ENCODE results near the gene PALM. TPM values are rescaled to one million over a fixed set of nuclear protein-coding genes. Genes with fewer than 3 reads are reported as not detected.

PALM gene
- total and polyA plus RNA-seq, 9 of the 15 experiments (the other 6 are each of a cell fraction or from before 2014, with no cell fraction given), result 0.04 to 6.6 (median 1.7) TPM

DNA sequence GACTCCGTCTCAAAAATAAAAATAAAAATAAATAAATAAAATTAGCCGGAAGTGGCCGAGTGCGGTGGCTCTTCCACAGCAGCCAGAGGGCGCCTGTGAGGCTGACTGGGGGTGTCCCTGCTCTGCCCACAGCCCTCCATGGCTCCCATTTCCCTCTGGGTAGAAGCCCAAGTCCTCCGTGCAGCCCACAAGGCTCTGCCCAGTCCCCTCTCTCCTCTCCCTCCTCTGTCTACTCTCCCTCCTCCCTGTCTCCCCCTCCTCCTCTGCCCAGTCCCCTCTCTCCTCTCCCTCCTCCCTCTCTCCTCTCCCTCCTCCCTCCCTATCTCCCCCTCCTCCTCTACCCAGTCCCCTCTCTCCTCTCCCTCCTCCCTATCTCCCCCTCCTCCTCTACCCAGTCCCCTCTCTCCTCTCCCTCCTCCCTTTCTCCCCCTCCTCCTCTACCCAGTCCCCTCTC is 62.6 kb downstream of the PALM start (continued):
- TF ChIP-seq, protein P1, sequence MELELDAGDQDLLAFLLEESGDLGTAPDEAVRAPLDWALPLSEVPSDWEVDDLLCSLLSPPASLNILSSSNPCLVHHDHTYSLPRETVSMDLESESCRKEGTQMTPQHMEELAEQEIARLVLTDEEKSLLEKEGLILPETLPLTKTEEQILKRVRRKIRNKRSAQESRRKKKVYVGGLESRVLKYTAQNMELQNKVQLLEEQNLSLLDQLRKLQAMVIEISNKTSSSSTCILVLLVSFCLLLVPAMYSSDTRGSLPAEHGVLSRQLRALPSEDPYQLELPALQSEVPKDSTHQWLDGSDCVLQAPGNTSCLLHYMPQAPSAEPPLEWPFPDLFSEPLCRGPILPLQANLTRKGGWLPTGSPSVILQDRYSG (tag; conservative IDR thresholded peaks at IDR 0.05; ENCODE audit: low read depth), result no peak
- TF ChIP-seq ZNF217 (CRISPR knock-in tag; IDR thresholded peaks at IDR 0.05) (no peak), ELF1 (tag; IDR thresholded peaks at IDR 0.05) (peak; percentile 83), PRPF4 (IDR thresholded peaks at IDR 0.05; ENCODE audit: insufficient read depth, low read depth, low read length, poor library complexity, severe bottlenecking) (no peak), TCF3 (CRISPR knock-in tag; IDR thresholded peaks at IDR 0.05) (no peak), ARID1B (IDR thresholded peaks at IDR 0.05) (peak; percentile 41; the same call in 1 of the 2 replicates), VEZF1 (CRISPR knock-in tag; IDR thresholded peaks at IDR 0.05) (peak; percentile 70), CHCHD3 (CRISPR knock-in tag; IDR thresholded peaks at IDR 0.05) (no peak), RB1 (IDR thresholded peaks at IDR 0.05; ENCODE audit: low read depth) (0 out of 2 replicates have a peak, but pooled peaks have one; percentile 38), XRCC3 (IDR thresholded peaks at IDR 0.05) (no peak), NCOR1 (IDR thresholded peaks at IDR 0.05) (no peak), ZFP36 (IDR thresholded peaks at IDR 0.05; ENCODE audit: low read depth, low read length, partially characterized antibody) (peak; percentile 96), KLF6 (CRISPR knock-in tag; IDR thresholded peaks at IDR 0.05; ENCODE audit: borderline replicate concordance) (no peak), ZNF830 (CRISPR knock-in tag; IDR thresholded peaks at IDR 0.05) (no peak)
- TF ChIP-seq, protein P2, sequence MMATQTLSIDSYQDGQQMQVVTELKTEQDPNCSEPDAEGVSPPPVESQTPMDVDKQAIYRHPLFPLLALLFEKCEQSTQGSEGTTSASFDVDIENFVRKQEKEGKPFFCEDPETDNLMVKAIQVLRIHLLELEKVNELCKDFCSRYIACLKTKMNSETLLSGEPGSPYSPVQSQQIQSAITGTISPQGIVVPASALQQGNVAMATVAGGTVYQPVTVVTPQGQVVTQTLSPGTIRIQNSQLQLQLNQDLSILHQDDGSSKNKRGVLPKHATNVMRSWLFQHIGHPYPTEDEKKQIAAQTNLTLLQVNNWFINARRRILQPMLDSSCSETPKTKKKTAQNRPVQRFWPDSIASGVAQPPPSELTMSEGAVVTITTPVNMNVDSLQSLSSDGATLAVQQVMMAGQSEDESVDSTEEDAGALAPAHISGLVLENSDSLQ (IDR thresholded peaks at IDR 0.05), result no peak
- TF ChIP-seq, protein P3, sequence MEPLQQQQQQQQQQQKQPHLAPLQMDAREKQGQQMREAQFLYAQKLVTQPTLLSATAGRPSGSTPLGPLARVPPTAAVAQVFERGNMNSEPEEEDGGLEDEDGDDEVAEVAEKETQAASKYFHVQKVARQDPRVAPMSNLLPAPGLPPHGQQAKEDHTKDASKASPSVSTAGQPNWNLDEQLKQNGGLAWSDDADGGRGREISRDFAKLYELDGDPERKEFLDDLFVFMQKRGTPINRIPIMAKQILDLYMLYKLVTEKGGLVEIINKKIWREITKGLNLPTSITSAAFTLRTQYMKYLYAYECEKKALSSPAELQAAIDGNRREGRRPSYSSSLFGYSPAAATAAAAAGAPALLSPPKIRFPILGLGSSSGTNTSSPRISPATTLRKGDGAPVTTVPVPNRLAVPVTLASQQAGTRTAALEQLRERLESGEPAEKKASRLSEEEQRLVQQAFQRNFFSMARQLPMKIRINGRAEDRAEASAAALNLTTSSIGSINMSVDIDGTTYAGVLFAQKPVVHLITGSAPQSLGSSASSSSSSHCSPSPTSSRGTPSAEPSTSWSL (CRISPR knock-in tag; IDR thresholded peaks at IDR 0.05; ENCODE audit: borderline replicate concordance), result no peak
- TF ChIP-seq, protein P4, sequence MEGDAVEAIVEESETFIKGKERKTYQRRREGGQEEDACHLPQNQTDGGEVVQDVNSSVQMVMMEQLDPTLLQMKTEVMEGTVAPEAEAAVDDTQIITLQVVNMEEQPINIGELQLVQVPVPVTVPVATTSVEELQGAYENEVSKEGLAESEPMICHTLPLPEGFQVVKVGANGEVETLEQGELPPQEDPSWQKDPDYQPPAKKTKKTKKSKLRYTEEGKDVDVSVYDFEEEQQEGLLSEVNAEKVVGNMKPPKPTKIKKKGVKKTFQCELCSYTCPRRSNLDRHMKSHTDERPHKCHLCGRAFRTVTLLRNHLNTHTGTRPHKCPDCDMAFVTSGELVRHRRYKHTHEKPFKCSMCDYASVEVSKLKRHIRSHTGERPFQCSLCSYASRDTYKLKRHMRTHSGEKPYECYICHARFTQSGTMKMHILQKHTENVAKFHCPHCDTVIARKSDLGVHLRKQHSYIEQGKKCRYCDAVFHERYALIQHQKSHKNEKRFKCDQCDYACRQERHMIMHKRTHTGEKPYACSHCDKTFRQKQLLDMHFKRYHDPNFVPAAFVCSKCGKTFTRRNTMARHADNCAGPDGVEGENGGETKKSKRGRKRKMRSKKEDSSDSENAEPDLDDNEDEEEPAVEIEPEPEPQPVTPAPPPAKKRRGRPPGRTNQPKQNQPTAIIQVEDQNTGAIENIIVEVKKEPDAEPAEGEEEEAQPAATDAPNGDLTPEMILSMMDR (IDR thresholded peaks at IDR 0.05 in 2 of 3, conservative IDR thresholded peaks at IDR 0.05 in 1 of 3; ENCODE audit: insufficient read depth in 2 of 3, low read depth in 1 of 3, low read length in 3 of 3), result peak; percentile 77 to 84 (median 83)
- TF ChIP-seq, protein P5, sequence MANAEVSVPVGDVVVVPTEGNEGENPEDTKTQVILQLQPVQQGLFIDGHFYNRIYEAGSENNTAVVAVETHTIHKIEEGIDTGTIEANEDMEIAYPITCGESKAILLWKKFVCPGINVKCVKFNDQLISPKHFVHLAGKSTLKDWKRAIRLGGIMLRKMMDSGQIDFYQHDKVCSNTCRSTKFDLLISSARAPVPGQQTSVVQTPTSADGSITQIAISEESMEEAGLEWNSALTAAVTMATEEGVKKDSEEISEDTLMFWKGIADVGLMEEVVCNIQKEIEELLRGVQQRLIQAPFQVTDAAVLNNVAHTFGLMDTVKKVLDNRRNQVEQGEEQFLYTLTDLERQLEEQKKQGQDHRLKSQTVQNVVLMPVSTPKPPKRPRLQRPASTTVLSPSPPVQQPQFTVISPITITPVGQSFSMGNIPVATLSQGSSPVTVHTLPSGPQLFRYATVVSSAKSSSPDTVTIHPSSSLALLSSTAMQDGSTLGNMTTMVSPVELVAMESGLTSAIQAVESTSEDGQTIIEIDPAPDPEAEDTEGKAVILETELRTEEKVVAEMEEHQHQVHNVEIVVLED (CRISPR knock-in tag; IDR thresholded peaks at IDR 0.05), result no peak

All from K562 (cell line).